IMR-90 (cell line): ENCODE data around the gene HOMEZ.

Experiments used
- CEBPB ChIP-seq: IDR thresholded peaks from 2 replicates; pipeline ENCODE4 v1.6.1; 2012; ENCODE audit warnings: low read depth, low read length, improper control_type of control experiment
- CHD1 ChIP-seq: IDR thresholded peaks from 2 replicates; pipeline ENCODE4 v1.6.1; 2012; ENCODE audit warnings: low read depth, low read length, improper control_type of control experiment
- FOS ChIP-seq: fragments of 150-350 bp; IDR thresholded peaks from 2 replicates; pipeline ENCODE4 v1.6.1; 2016; ENCODE audit warnings: low read depth, low read length
- MAZ ChIP-seq: IDR thresholded peaks from 2 replicates; pipeline ENCODE4 v1.6.1; 2012; ENCODE audit warnings: low read depth, mild to moderate bottlenecking, low read length, improper control_type of control experiment, moderate library complexity, borderline replicate concordance
- MXI1 ChIP-seq: IDR thresholded peaks from 2 replicates; pipeline ENCODE4 v1.6.1; 2012; ENCODE audit warnings: low read depth, mild to moderate bottlenecking, low read length, moderate library complexity, borderline replicate concordance
- NFE2L2 ChIP-seq: fragments of 150-350 bp; IDR thresholded peaks from 2 replicates; pipeline ENCODE4 v1.6.1; 2016; ENCODE audit warnings: low read depth, mild to moderate bottlenecking, low read length
- POLR2A ChIP-seq: IDR thresholded peaks from 2 replicates; pipeline ENCODE4 v1.6.1; 2012; ENCODE audit warnings: mild to moderate bottlenecking, low read depth, low read length
- RAD21 ChIP-seq: IDR thresholded peaks from 2 replicates; pipeline ENCODE4 v1.6.1; 2012; ENCODE audit warnings: low read length, improper control_type of control experiment
- RFX5 ChIP-seq: IDR thresholded peaks from 2 replicates; pipeline ENCODE4 v1.8.0; 2012; ENCODE audit warnings: low read depth, mild to moderate bottlenecking, low read length, moderate library complexity
- SMC3 ChIP-seq: fragments of 150-350 bp; IDR thresholded peaks from 2 replicates; pipeline ENCODE4 v1.6.1; 2016; ENCODE audit warnings: low read depth, mild to moderate bottlenecking, antibody characterized with exemption, low read length, moderate library complexity
- TF ChIP-seq, protein P1 (sequence below): fragments of 150-350 bp; IDR thresholded peaks from 2 replicates; pipeline ENCODE4 v1.6.1; 2016; ENCODE audit warnings: low read depth, mild to moderate bottlenecking, low read length, moderate library complexity, borderline replicate concordance
- TF ChIP-seq, protein P2 (sequence below): conservative IDR thresholded peaks from 2 replicates; pipeline ENCODE4 v1.5.1; 2012; ENCODE audit warnings: mild to moderate bottlenecking, low read depth, low read length, improper control_type of control experiment
- TF ChIP-seq, protein P3 (sequence below): fragments of 150-350 bp; IDR thresholded peaks from 2 replicates; pipeline ENCODE4 v1.6.1; 2017; ENCODE audit warnings: mild to moderate bottlenecking, antibody characterized with exemption, low read length, low read depth

DNA sequence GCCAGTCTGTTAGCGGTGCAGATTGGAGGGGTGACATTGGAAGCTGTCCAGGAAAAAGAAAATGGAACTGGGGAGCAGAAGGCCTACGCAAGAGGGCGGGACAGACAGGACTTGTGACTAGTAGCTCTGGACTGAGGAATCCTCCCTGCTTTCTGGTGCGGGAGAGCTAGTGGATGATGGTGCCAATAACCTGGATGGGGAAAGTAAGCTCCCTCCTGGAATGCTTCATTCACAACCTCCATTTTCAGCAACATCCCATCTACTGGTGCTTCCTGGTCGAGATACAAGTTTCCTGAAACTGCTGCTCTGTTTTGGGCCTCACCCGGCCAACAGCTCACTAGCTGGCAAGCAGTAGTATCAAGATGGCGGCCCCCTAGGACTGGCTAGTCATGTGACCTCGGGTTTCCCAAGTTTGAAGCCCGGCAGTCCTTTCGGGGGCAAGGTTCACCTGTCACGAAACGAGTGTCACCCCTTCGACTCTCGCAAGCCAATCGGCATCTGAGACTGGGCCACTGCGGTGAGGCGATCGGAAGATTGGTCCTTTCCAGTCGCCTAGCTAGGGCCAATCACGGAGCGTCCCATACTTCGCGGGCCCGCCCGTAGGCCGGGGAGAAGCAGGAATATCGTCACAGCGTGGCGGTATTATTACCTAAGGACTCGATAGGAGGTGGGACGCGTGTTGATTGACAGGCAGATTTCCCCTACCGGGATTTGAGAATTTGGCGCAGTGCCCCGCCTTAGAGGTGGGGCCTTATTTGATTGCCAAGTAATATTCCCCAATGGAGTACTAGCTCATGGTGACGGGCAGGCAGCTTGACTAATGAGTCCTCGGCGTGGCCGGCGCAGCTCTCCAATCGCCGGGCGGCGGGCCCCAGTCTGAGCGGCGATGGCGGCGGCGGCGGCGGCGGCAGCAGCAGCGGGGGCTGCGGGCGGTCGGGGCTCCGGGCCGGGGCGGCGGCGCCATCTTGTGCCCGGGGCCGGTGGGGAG lies 34.9 kb upstream of the HOMEZ start, which contains the start of gene PABPN1:
- TF ChIP-seq SMC3 (no peak), RFX5 (no peak), MAZ (no peak), POLR2A (no peak), MXI1 (no peak), FOS (peak; percentile 85; the same call in 1 of the 2 replicates), NFE2L2 (no peak), RAD21 (no peak), CHD1 (no peak), CEBPB (peak; percentile 34)
- TF ChIP-seq, protein P1, sequence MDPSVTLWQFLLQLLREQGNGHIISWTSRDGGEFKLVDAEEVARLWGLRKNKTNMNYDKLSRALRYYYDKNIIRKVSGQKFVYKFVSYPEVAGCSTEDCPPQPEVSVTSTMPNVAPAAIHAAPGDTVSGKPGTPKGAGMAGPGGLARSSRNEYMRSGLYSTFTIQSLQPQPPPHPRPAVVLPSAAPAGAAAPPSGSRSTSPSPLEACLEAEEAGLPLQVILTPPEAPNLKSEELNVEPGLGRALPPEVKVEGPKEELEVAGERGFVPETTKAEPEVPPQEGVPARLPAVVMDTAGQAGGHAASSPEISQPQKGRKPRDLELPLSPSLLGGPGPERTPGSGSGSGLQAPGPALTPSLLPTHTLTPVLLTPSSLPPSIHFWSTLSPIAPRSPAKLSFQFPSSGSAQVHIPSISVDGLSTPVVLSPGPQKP = no peak
- TF ChIP-seq, protein P2, sequence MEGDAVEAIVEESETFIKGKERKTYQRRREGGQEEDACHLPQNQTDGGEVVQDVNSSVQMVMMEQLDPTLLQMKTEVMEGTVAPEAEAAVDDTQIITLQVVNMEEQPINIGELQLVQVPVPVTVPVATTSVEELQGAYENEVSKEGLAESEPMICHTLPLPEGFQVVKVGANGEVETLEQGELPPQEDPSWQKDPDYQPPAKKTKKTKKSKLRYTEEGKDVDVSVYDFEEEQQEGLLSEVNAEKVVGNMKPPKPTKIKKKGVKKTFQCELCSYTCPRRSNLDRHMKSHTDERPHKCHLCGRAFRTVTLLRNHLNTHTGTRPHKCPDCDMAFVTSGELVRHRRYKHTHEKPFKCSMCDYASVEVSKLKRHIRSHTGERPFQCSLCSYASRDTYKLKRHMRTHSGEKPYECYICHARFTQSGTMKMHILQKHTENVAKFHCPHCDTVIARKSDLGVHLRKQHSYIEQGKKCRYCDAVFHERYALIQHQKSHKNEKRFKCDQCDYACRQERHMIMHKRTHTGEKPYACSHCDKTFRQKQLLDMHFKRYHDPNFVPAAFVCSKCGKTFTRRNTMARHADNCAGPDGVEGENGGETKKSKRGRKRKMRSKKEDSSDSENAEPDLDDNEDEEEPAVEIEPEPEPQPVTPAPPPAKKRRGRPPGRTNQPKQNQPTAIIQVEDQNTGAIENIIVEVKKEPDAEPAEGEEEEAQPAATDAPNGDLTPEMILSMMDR = no peak
- TF ChIP-seq, protein P3, sequence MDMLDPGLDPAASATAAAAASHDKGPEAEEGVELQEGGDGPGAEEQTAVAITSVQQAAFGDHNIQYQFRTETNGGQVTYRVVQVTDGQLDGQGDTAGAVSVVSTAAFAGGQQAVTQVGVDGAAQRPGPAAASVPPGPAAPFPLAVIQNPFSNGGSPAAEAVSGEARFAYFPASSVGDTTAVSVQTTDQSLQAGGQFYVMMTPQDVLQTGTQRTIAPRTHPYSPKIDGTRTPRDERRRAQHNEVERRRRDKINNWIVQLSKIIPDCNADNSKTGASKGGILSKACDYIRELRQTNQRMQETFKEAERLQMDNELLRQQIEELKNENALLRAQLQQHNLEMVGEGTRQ = peak; percentile 90
